Measurements from ENCODE around the gene KRTAP5-1. TPM values are rescaled to one million over a fixed set of nuclear protein-coding genes. Genes with fewer than 3 reads are reported as not detected.
"Not testable (repeated sequence)": the region's sequence is repeated elsewhere in the genome, so short reads cannot be mapped to it uniquely, and the experiment has no call there.

Gene KRTAP5-1
- polyA plus RNA-seq, 1 donor (not counting 4 experiments of a cell fraction or from before 2014, with no cell fraction given) = not detected

DNA sequence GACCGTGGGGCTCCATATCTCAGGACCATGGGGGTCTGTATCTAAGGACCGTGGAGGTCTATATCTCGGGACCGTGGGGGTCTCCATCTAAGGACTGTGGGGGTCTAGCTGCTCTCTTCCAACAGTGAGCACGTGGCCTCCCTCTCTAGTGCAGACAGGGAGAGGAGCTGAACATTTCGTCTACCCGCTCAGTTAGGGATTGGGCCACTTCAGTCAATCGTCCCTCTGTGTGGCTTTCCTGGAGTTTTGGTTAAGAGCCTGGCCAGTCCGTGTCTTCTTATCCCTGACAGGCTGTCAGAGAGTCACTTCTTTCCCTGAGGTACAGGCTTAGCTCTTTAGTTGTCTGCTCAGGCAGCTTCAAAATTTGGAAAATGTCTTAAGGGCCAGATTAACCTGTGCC lies 3.1 kb downstream of the KRTAP5-1 start:
- dilution Hi-C loops (cut with MboI; ENCODE audit: extremely low pct_ligation_motif_present, low sequenced_read_pairs) = no loop called here
- Histone ChIP-seq H3K27me3 (ENCODE audit: control insufficient read depth, extremely low read depth, insufficient read depth, low read length) (no peaks in the 10 kb centered on the region), H2AFZ (ENCODE audit: control insufficient read depth, low read length) (no peak overlapping the region), H3K9me3 (ENCODE audit: control insufficient read depth, low read depth, low read length) (peaks cover 4% of the 10 kb centered on the region), H3K27ac (ENCODE audit: control insufficient read depth, insufficient read depth, low read length) (no peak overlapping the region), H3K4me2 (ENCODE audit: control insufficient read depth, extremely low read depth, insufficient read depth, low read depth, low read length) (no peak overlapping the region), H4K20me1 (ENCODE audit: control insufficient read depth, extremely low read depth, insufficient read depth, low read length) (no peaks in the 10 kb centered on the region), H3K9ac (ENCODE audit: control insufficient read depth, extremely low read depth, insufficient read depth, low read length) (no peak overlapping the region), H3K4me1 (ENCODE audit: control insufficient read depth, extremely low read depth, insufficient read depth, low read length) (no peaks in the 10 kb centered on the region), H3K36me3 (ENCODE audit: control insufficient read depth in 2 of 2, extremely low read depth in 1 of 2, insufficient read depth in 2 of 2, low read length in 2 of 2) (no peaks in the 10 kb centered on the region), H3K4me3 (ENCODE audit: control insufficient read depth in 2 of 3, extremely low read depth in 1 of 3, insufficient read depth in 2 of 3, low read depth in 1 of 3, low read length in 3 of 3) (no peak overlapping the region), H3K79me2 (ENCODE audit: control insufficient read depth, insufficient read depth, low read length) (no peaks in the 10 kb centered on the region), H3K9me1 (ENCODE audit: control insufficient read depth, extremely low read depth, insufficient read depth, low read length) (no peaks in the 10 kb centered on the region)
- DNase-seq (ENCODE audit: low read depth, low spot score) = no peak
- no peak for TF ChIP-seq CTCF (optimal IDR thresholded peaks at IDR 0.05 in 1 of 3, IDR thresholded peaks at IDR 0.05 in 1 of 3, conservative IDR thresholded peaks at IDR 0.05 in 1 of 3; ENCODE audit: extremely low read depth in 1 of 3, insufficient read depth in 2 of 3, low read length in 3 of 3)
- no peak for TF ChIP-seq EZH2 (IDR thresholded peaks at IDR 0.05; ENCODE audit: low read length)
- no peak for FAIRE-seq

DNA sequence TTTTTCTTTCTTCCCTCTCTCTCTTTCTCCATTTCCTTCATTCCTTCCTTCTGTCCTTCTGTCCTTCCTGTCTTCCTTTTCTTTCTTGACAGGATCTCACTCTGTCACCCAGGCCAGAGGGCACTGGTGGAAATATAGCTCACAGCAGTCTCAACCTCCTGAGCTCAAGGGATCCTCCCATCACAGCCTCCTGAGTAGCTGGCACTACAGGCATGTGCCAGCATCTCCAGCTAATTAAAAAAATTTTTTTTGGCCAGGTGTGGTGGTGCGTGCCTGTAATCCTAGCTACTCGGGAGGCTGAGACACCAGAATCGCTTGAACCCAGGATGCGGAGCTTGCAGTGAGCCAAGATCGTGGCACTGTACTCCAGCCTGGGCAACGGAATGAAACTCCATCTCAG lies 8.3 kb downstream of the KRTAP5-1 start:
- dilution Hi-C loops (cut with MboI; ENCODE audit: extremely low pct_ligation_motif_present, low sequenced_read_pairs) = no loop called here
- Histone ChIP-seq H3K9me1 (ENCODE audit: control insufficient read depth, extremely low read depth, insufficient read depth, low read length) (no peaks in the 10 kb centered on the region), H3K27ac (ENCODE audit: control insufficient read depth, insufficient read depth, low read length) (no peak overlapping the region), H3K36me3 (ENCODE audit: control insufficient read depth in 2 of 2, extremely low read depth in 1 of 2, insufficient read depth in 2 of 2, low read length in 2 of 2) (no peaks in the 10 kb centered on the region), H3K9me3 (ENCODE audit: control insufficient read depth, low read depth, low read length) (peaks cover 4% of the 10 kb centered on the region), H3K4me1 (ENCODE audit: control insufficient read depth, extremely low read depth, insufficient read depth, low read length) (no peaks in the 10 kb centered on the region), H3K27me3 (ENCODE audit: control insufficient read depth, extremely low read depth, insufficient read depth, low read length) (peaks cover 20% of the 10 kb centered on the region), H3K4me3 (ENCODE audit: control insufficient read depth in 2 of 3, extremely low read depth in 1 of 3, insufficient read depth in 2 of 3, low read depth in 1 of 3, low read length in 3 of 3) (no peak overlapping the region), H2AFZ (ENCODE audit: control insufficient read depth, low read length) (no peak overlapping the region), H3K79me2 (ENCODE audit: control insufficient read depth, insufficient read depth, low read length) (no peaks in the 10 kb centered on the region), H4K20me1 (ENCODE audit: control insufficient read depth, extremely low read depth, insufficient read depth, low read length) (no peaks in the 10 kb centered on the region), H3K4me2 (ENCODE audit: control insufficient read depth, extremely low read depth, insufficient read depth, low read depth, low read length) (no peak overlapping the region), H3K9ac (ENCODE audit: control insufficient read depth, extremely low read depth, insufficient read depth, low read length) (no peak overlapping the region)
- DNase-seq (ENCODE audit: low read depth, low spot score) (no peak), FAIRE-seq (no peak)
- TF ChIP-seq CTCF (optimal IDR thresholded peaks at IDR 0.05 in 1 of 3, IDR thresholded peaks at IDR 0.05 in 1 of 3, conservative IDR thresholded peaks at IDR 0.05 in 1 of 3; ENCODE audit: extremely low read depth in 1 of 3, insufficient read depth in 2 of 3, low read length in 3 of 3) (no peak), EZH2 (IDR thresholded peaks at IDR 0.05; ENCODE audit: low read length) (no peak)

- H3K79me2 ChIP-seq (ENCODE audit: control insufficient read depth, insufficient read depth, low read length); dilution Hi-C loops (cut with MboI; ENCODE audit: extremely low pct_ligation_motif_present, low sequenced_read_pairs); H3K9me1 ChIP-seq (ENCODE audit: control insufficient read depth, extremely low read depth, insufficient read depth, low read length); H2AFZ ChIP-seq (ENCODE audit: control insufficient read depth, low read length); H3K4me2 ChIP-seq (ENCODE audit: control insufficient read depth, extremely low read depth, insufficient read depth, low read depth, low read length); H3K4me3 ChIP-seq (ENCODE audit: control insufficient read depth in 2 of 3, extremely low read depth in 1 of 3, insufficient read depth in 2 of 3, low read depth in 1 of 3, low read length in 3 of 3); H3K9ac ChIP-seq (ENCODE audit: control insufficient read depth, extremely low read depth, insufficient read depth, low read length); H3K4me1 ChIP-seq (ENCODE audit: control insufficient read depth, extremely low read depth, insufficient read depth, low read length); H3K36me3 ChIP-seq (ENCODE audit: control insufficient read depth in 2 of 2, extremely low read depth in 1 of 2, insufficient read depth in 2 of 2, low read length in 2 of 2); H4K20me1 ChIP-seq (ENCODE audit: control insufficient read depth, extremely low read depth, insufficient read depth, low read length); H3K9me3 ChIP-seq (ENCODE audit: control insufficient read depth, low read depth, low read length); H3K27ac ChIP-seq (ENCODE audit: control insufficient read depth, insufficient read depth, low read length); DNase-seq (ENCODE audit: low read depth, low spot score); FAIRE-seq: not testable (repeated sequence)
- H3K27me3 ChIP-seq (ENCODE audit: control insufficient read depth, extremely low read depth, insufficient read depth, low read length) = peaks cover 25% of the 10 kb centered on the region
Measured at GRCh38 chr11:1575756-1576155, 9.3 kb downstream of the KRTAP5-1 start.
